RWPE2 (cell line): ENCODE measurements around the gene DOCK11.
"Not testable (repeated sequence)": the region's sequence is repeated elsewhere in the genome, so short reads cannot be mapped to it uniquely, and the experiment has no call there.

ENCODE experiments used
- ATAC-seq: fragments of 200-7000 bp; cut with Tn5 transposase; 3 replicates; pipeline ENCODE4 v1.9.1; 2021; ENCODE audit warnings: low read depth
- DNase-seq: peaks from one replicate; pipeline ENCODE4 v3.0.0-alpha.2; 2020; ENCODE audit warnings: low spot score
- H3K27ac ChIP-seq: fragments of 450-650 bp; 2 replicates; pipeline ENCODE4 v1.5.1; 2017; ENCODE audit warnings: mild to moderate bottlenecking; ENCODE audit not compliant: poor library complexity, severe bottlenecking
- H3K27me3 ChIP-seq: fragments of 250-450 bp; sonication (Bioruptor Pico); 2 replicates; pipeline ENCODE4 v1.5.1; 2021; ENCODE audit warnings: mild to moderate bottlenecking, moderate library complexity; ENCODE audit not compliant: insufficient read depth, poor library complexity, severe bottlenecking
- H3K36me3 ChIP-seq: fragments of 250-450 bp; sonication (Bioruptor Pico); 2 replicates; pipeline ENCODE4 v1.5.1; 2020; ENCODE audit warnings: low read depth, mild to moderate bottlenecking, moderate library complexity
- H3K4me1 ChIP-seq: fragments of 250-450 bp; sonication (Bioruptor Pico); 2 replicates; pipeline ENCODE4 v1.5.1; 2021; ENCODE audit warnings: mild to moderate bottlenecking, moderate library complexity; ENCODE audit not compliant: insufficient read depth, poor library complexity, severe bottlenecking
- H3K4me3 ChIP-seq: fragments of 250-450 bp; sonication (Bioruptor Pico); 2 replicates; pipeline ENCODE4 v1.5.1; 2021; ENCODE audit warnings: mild to moderate bottlenecking, moderate library complexity; ENCODE audit not compliant: severe bottlenecking
- H3K9me3 ChIP-seq: fragments of 250-450 bp; sonication (Bioruptor Pico); 2 replicates; pipeline ENCODE4 v1.5.1; 2021; ENCODE audit warnings: mild to moderate bottlenecking, moderate library complexity; ENCODE audit not compliant: severe bottlenecking
- TF ChIP-seq, protein P1 (sequence below): fragments of 450-650 bp; IDR thresholded peaks from one replicate; pipeline ENCODE4 v1.5.1; 2017; ENCODE audit warnings: mild to moderate bottlenecking, moderate library complexity; ENCODE audit not compliant: poor library complexity, severe bottlenecking

DOCK11 gene

DNA sequence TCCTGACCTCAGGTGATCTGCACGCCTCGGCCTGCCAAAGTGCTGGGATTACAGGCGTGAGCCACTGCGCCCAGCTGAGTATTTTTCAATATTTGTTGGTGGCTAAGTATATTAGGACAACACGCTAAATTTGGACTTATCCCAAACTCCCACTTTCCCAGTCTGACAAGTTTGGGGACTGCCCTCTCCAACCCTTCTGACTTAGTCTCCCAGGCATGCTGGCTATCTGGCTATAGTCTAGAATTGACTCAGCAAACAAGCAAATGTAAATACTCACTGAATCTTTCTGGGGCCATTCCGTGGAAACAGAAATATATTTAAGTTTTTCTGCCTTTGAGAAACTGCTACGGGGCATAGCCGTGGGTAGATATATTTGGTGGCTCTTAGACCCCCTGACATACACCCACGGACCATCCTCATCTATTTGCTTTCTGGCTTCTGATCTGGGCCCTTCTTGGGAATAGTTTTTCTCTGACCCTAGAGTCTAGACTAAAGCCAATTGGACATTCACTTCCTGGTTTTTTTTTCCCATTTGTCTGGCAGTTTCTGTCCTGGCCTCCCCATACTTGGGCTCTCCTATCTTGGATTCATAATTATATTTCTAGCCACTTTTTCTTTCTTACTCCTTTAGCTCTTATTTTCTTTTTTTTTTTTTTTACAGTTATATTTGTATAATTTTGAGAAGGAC, 11.3 kb upstream of the DOCK11 start:
- Histone ChIP-seq H3K27me3 (no peaks in the 10 kb centered on the region), H3K27ac (no peak overlapping the region), H3K9me3 (no peaks in the 10 kb centered on the region), H3K4me3 (no peak overlapping the region), H3K4me1 (no peaks in the 10 kb centered on the region), H3K36me3 (no peaks in the 10 kb centered on the region)
- ATAC-seq (no peak), DNase-seq (no peak)
- TF ChIP-seq, protein P1, sequence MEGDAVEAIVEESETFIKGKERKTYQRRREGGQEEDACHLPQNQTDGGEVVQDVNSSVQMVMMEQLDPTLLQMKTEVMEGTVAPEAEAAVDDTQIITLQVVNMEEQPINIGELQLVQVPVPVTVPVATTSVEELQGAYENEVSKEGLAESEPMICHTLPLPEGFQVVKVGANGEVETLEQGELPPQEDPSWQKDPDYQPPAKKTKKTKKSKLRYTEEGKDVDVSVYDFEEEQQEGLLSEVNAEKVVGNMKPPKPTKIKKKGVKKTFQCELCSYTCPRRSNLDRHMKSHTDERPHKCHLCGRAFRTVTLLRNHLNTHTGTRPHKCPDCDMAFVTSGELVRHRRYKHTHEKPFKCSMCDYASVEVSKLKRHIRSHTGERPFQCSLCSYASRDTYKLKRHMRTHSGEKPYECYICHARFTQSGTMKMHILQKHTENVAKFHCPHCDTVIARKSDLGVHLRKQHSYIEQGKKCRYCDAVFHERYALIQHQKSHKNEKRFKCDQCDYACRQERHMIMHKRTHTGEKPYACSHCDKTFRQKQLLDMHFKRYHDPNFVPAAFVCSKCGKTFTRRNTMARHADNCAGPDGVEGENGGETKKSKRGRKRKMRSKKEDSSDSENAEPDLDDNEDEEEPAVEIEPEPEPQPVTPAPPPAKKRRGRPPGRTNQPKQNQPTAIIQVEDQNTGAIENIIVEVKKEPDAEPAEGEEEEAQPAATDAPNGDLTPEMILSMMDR, result no peak

DNA sequence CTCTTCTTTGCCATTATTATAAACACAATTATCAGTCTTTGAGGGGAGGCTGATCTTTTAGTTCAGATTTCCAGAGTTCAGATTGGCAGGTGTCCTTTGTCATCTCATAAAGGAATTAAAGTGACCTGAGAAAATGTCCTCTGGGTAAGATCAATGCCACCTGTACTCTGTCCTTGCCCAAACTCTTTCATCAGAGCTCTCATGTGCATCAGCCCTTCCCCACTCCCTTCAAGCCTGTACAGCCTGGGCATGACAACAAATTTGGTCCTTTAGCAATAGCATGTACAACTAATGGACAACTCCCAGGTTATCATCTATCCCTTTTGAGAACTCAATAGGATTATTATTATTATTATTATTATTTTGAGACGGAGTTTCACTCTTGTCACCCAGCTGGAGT, 8.9 kb upstream of the DOCK11 start:
- not testable (repeated sequence) for H3K4me1 ChIP-seq, ATAC-seq, DNase-seq, H3K27ac ChIP-seq, H3K36me3 ChIP-seq, H3K9me3 ChIP-seq, H3K4me3 ChIP-seq, H3K27me3 ChIP-seq

DNA sequence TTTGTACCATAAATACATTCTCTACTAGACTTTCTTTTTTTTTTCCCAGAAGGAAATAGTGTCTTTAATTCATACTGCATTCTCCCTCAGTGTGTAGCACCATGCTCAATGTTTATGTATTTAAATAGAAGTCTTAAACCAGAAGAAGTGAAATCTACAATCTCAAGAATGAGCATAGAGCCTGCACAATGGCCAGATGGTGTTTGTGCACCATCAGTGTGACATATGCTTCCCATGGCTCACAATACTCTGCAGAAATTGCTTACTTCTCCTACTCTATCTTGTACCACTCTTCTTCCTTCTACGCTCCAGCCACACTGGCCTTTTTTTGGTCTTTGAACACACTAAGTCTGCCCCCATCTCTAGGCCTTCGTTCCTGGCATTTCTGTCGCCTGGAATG, 2.6 kb upstream of the DOCK11 start:
- Histone ChIP-seq H3K9me3 (no peaks in the 10 kb centered on the region), H3K27me3 (no peaks in the 10 kb centered on the region), H3K4me1 (no peaks in the 10 kb centered on the region), H3K4me3 (no peak overlapping the region), H3K36me3 (no peaks in the 10 kb centered on the region), H3K27ac (no peak overlapping the region)
- ATAC-seq, result no peak
- TF ChIP-seq, protein P1, result no peak
- no peak for DNase-seq

DNA sequence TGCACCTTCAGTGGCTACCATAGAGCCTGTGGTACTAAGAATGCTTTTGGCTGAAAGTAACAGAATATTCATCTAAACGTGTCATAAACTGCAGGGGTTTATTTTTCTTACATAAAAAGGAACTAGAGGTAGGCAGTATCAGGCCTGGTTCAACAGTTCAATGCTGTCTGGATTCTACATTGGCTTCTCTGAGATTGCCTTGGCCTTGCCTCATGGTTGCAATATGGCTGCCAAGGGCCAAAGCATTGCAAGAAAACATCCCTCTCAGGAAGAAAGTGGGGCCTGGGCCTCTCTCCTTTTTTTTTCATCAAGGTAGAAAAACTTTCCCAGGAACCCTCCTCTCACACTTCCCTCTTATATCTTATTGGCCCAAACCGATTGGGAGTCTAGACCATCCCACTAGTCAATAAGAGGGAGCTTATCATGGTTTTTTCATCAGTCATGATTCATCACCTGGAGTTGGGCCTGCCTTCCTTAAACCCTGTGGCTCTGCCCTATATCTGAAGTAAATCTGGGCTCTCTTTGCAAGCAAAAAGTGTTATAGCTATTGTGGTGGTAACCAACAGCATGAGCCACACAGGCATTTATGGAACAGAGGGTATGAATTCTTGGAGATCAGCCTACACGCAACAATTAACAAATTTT, 1.8 kb upstream of the DOCK11 start:
- no peaks in the 10 kb centered on the region for H3K27me3 ChIP-seq
- no peaks in the 10 kb centered on the region for H3K4me1 ChIP-seq
- DNase-seq (no peak), ATAC-seq (no peak)
- TF ChIP-seq, protein P1, result no peak
- H3K9me3 ChIP-seq, result no peaks in the 10 kb centered on the region
- no peak overlapping the region for H3K4me3 ChIP-seq
- no peaks in the 10 kb centered on the region for H3K36me3 ChIP-seq
- no peak overlapping the region for H3K27ac ChIP-seq

DNA sequence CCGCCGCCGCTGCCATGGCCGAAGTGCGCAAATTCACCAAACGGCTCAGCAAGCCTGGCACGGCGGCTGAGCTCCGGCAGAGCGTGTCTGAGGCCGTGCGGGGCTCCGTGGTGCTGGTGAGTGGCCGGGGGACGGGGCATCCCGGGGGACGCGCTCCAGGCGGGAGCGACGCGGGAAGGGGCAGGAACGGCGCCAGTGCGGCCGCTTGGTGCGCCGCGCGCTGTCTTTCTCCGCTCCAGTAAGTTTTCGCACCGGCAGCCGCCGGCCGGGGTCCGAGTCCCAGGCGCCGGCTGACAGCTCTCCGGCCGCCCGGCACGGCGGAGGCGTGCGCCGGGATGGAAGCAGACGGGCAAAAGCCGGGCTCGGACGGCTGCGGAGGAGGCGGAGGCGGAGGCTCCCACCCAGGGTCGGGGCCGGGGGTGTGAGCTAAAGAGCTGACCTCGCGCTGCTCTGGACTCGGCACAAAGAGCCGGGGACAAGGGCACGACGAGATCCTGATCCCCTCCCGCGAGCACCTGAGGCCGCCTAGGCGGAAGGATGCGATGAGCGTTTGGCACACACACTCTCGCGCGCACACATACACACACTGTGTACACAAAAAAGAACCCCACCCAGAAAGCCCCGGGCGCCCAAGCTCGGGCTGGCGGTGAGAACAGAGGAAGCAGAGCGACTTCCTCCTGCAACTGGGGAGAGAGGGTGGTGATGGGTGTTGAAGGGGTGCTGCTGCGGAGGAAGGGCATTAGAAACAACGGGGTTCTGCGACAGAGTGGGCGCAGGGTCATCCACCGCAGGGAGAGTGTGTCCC, 545 bp downstream of the DOCK11 start:
- Histone ChIP-seq H3K9me3 (no peaks in the 10 kb centered on the region), H3K4me1 (no peaks in the 10 kb centered on the region), H3K4me3 (peak overlapping the region; percentile 49), H3K27ac (no peak overlapping the region), H3K27me3 (no peaks in the 10 kb centered on the region), H3K36me3 (no peaks in the 10 kb centered on the region)
- DNase-seq (no peak), ATAC-seq (peak; percentile 45)
- TF ChIP-seq, protein P1, result no peak
